ENCODE measurements around the gene ZBED4.

The ZBED4 gene

GRCh38 chr22:49855251-49855911, 1.7 kb downstream of the ZBED4 start:
- no peak for ATAC-seq

- no peak for ATAC-seq
These were observed 2.7 kb downstream of the ZBED4 start for GRCh38 chr22:49856343-49856742.

GRCh38 chr22:49856766-49857618, 3.3 kb downstream of the ZBED4 start:
- no peak for ATAC-seq

DNA sequence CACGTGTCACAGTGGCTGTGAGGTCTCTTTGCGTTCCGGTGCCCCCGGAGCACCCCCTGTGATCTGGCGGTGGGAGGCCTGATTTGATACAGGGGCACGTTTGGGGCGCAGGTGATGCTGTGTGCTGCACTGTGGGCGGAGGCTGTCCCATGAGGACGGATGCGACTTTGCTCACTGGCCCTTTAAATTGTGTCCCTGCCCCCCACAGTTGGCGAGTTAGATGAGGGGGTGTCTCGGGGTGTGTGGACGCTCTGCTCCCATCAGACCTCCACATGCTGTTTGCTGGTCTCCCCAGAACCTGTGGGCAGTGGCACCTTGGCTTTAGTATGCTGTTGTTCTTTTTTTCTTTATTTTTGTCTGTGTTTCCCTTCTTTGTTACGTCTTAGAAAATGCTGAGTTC, 5.2 kb downstream of the ZBED4 start:
- no peak for ATAC-seq

DNA sequence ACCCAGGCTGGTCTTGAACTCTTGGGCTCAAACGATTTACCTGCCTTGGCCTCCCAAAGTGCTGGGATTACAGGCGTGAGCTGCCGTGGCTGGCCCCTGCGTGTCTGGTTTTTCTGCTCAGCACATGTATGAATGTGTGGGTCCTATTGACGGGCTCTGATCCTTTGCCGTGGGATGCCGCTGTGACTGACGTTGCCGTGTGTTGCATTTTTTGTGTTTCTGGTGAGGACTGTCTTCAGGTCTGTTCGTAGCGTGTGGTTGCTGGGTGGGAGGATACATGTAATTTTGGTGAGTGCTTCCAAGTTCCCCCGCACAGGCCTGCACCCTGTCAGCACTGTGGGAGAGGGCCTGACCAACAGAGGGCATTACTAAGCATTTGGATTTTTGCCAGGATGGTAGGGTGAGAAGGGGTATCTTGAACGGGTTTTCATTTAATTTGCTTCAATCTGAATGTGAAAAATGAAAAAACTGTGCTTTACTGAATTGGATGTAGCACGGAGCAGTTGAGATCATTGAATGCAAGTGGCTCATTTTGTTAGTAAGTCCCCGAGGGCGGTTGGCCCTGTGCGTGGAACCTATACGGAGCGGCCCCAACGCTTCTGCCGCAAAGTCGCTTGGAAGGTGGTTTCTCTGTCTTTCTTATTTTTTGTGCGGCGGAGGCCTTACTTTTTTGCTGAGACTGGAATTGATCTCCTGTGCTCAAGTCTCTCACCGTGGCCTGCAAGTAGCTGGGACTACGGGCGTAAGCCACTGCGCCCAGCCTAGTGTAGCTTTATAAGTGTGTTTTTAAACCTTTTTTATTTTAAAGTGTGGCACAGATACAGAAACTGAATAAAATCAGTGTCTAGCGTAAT, 8.2 kb downstream of the ZBED4 start:
- no peak for ATAC-seq

DNA sequence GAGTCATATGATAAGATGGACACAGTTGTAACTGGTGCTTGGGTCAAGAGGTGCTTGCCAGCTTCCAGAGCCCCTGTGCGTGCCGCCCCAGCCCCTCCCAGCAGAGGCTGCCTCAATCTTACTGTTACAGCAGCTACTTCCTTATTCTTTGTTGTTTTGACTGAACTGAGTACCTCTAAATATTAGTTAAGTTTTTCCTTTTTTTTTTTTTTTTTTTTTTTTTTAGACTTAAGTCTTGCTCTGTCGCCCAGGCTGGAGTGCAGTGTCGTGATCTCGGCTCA, 8.8 kb downstream of the ZBED4 start:
- ATAC-seq, result no peak

GRCh38 chr22:49863931-49864330, 10.3 kb downstream of the ZBED4 start:
- ATAC-seq, result no peak

DNA sequence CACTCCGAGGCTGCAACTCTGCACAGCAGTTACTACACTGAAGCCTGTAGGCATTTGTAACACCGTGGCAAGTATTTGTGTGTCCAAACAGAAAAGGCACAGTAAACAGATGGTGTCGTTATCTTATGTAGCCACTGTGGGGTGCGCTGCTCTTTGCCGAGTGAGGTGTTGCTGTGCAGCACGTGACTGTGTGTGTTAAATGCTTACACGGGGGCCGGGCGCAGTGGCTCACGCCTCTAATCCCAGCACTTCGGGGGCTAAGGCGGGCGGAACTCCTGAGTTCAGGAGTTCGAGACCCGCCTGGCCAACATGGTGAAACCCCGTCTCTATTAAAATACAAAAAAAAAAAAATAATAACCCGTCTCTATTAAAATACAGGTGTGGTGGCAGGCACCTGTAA, 11.5 kb downstream of the ZBED4 start:
- no peak for ATAC-seq

DNA sequence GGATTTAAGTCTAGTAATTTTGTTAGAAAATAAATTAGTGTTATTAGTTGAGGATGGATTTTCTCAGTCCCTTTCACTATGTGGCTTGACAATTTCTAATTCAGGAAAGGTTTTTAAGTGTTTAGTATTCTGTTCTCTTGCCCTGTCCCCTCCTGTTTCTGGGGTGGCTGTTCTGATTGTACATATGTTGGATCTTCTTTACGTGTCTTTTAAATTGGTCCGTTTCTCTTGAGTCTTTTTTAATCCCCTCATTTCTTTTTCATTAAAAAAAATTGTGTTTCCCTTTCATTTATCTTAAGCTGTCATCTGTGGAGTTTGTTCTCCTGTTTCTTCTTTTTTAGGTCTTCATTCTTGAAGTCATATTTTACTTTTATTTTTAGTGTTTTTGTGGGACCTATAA, 12.5 kb downstream of the ZBED4 start:
- ATAC-seq, result no peak

- ATAC-seq, result no peak
These were observed 13.0 kb downstream of the ZBED4 start for GRCh38 chr22:49866646-49867045.

GRCh38 chr22:49867303-49868265, 13.9 kb downstream of the ZBED4 start:
- no peak for ATAC-seq

DNA sequence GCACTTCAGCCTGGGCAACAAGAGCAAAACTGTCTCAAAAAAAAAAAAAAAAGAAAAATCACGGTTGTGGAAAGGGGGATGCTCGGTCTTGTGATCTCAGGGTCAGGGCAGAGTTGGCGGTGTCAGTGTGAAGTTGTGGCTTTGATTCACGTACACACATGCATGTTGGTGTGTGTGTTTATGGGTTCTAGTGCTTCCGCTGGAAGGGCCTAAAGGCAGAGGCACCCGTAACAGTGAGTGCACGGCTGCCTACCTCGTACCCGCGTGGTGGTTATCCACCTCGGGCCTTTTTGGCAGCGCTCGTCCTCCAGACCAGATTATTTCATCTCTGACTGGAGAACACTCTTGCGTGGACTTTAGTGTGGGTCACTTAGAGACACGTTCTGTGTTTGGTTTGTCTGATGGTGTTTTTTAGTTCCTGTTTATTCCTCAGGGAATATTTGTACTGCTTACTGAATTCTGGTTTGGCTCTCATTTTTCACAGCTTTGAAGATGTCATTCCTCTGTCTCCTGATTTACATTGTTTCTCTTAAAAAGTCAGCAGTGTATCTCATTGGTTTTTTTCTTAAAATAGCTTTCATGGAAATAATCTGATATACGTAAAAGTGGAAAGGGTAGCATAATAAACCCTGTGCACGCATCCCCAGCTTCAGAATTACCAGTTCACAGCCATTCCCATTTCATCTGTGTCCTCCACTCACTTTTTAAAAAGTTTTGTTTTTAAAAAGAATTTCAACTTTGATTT, 15.6 kb downstream of the ZBED4 start:
- ATAC-seq, result no peak

DNA sequence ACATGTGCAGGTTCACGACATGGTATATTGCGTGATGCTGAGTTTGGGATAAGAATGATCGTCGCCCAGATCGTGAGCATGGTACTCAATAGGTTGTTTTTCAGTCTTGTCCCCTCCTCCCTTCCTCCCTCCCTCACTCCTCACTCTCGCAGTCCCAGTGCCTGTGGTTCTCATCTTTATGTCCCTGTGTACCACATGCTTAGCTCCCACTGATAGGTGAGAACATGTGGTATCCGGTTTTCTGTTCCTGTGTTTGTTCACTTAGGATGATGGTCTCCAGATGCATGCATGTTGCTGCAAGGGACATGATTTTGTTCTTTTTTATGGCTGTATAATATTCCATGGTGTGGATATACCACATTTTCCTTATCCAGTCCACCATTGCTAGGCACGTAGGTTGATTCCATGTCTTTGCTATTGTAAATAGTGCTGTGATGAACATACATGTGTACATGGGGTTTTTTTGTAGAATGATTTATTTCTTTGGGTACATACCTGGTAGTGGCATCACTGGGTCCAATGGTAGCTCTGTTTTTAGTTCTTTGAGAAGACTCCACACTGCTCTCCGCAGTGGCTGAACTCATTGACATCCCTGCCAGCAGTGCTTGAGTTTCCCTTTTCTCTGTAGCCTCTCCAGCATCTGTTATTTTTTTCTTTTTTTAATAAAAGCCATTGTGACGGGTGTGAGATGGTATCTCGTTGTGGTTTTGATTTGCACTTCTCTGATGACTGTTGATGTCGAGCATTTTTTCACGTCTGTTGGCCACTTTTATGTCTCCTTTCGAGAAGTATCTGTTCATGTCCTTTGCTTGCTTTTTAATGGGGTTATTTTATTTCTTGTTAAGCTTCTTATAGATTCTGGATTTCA, 16.4 kb downstream of the ZBED4 start:
- peak; percentile 61 to 72 for ATAC-seq

- no peak for ATAC-seq
These were observed 17.8 kb downstream of the ZBED4 start for GRCh38 chr22:49871482-49871881.

DNA sequence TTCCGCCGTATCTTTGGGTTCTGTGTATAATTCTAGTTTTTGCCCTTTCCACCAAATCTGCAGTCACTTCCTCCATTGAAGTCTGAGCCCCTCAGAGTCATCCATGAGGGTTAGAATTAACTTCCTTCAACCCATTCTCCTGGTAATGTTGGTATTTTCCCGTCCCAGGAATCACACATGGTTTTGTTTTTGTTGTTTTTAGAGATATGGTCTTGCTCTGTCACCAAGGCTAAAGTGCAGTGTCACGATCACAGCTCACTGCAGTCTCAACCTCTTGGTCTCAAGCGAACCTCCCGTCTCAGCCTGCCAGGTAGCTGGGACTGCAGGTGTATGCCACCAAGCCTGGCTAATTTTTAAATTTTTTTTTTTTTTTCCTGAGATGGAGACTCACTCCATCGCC, 18.7 kb downstream of the ZBED4 start:
- no peak for ATAC-seq

- ATAC-seq, result no peak
These were observed 19.7 kb downstream of the ZBED4 start for GRCh38 chr22:49873228-49873940.

- ATAC-seq, result no peak
These were observed 24.0 kb downstream of the ZBED4 start for GRCh38 chr22:49877642-49878041.

DNA sequence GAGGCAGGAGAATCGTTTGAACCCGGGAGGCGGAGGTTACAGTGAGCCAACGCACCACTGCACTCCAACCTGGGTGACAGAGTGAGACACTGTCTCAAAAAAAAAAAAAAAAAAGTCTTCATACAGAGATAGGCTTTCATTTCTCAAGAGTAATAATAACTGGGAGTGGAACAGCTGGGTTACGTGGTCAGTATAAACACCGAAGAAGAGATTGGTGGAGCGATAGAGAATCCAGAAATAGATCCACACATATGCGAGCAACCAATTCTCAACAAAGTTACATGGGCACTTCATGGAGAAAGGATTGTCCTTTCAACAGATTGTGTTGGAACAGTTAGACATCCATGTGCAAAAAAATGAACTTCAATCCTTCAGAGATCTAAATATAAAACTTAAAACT, 24.6 kb downstream of the ZBED4 start:
- no peak for ATAC-seq

DNA sequence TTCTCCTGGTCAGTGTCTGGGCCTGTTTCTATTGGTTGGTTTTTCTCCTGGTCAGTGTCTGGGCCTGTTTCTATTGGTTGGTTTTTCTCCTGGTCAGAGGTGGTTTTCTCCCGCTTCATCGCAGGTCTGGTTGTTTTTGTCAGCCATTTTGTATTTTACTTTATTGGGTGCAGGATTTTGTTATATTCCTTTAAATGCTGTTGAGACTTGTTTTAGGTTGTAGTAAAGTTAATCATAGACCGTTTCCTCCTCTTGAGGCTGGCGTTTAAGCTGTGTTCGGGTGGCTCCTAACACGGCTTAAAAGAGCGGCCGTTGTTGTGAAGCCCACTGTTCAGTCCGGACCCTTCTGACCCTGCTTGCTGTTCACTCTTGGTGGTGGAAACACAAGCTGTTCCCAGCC, 26.2 kb downstream of the ZBED4 start:
- no peak for ATAC-seq

GRCh38 chr22:49880281-49880680, 26.6 kb downstream of the ZBED4 start:
- no peak for ATAC-seq
